C4-2B (cell line): ENCODE measurements around the gene KDELR3.

Experiments used
- H3K27ac ChIP-seq: fragments of 450-650 bp; 2 replicates; pipeline ENCODE4 v1.5.1; 2017
- CTCF ChIP-seq: fragments of 450-650 bp; conservative IDR thresholded peaks from 2 replicates; pipeline ENCODE4 v1.5.1; 2017; ENCODE audit warnings: mild to moderate bottlenecking
- ZFX ChIP-seq: fragments of 450-650 bp; IDR thresholded peaks from 2 replicates; pipeline ENCODE4 v1.6.1; 2017

The KDELR3 gene

GRCh38 chr22:38460426-38460840, 7.5 kb upstream of the KDELR3 start:
- TF ChIP-seq ZFX = no peak
- TF ChIP-seq CTCF = no peak
- H3K27ac ChIP-seq = no peak overlapping the region

DNA sequence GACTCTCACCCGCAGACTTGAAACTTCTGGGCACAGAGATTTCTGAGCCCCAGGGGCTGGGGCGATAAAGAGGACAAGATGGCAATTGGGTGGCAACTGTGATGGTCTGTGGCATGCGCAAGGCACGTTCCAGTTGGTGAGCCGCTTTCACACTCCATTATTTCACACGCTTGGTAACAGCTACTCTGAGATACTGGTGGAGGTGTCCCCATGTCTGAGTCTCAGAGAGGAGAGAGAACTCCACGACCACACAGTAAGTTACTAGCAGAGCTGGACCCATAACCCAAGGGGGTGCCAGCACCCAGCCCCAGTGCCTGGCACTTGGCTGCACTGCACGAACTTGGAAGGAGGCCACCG, 6.9 kb upstream of the KDELR3 start:
- H3K27ac ChIP-seq = no peak overlapping the region
- TF ChIP-seq ZFX (no peak), CTCF (no peak)

- TF ChIP-seq CTCF = no peak
- TF ChIP-seq ZFX = no peak
- no peak overlapping the region for H3K27ac ChIP-seq
Measured at GRCh38 chr22:38461414-38462081, 6.3 kb upstream of the KDELR3 start.

- no peak overlapping the region for H3K27ac ChIP-seq
- TF ChIP-seq ZFX (no peak), CTCF (no peak)
Measured at GRCh38 chr22:38462960-38463784, 4.7 kb upstream of the KDELR3 start.

DNA sequence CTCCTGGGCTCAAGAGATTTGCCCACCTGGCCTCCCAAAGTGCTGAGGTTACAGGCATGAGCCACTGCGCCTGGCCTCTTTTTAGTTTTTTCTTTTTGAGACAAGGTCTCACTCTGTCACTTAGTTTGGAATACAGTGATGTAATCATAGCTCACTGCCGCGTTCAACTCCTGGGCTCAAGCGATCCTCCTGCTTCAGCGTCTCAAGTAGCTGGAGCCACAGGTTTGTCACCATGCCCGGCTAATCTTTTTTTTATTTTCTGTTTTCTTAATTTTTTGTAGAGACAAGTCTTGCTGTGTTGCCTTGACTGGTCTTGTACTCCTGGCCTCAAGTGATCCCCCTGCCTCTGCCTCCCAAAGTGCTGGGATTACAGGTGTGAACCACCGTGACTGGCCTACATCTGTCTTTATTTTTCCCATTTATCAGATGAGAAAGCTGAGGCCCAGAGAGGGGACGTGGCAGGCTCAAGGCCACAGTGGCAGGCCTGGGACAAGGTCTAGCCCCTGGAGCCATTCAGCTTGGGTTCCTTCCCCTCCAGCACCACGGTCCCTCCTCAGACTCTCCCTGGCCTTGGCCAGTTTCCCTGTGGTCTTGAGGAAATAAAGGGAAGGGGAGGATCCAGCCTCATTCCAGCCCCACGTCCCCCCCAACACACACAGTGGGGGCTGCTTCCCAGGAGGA, 2.8 kb upstream of the KDELR3 start:
- TF ChIP-seq CTCF = no peak
- no peak for TF ChIP-seq ZFX
- no peak overlapping the region for H3K27ac ChIP-seq

- TF ChIP-seq CTCF (no peak), ZFX (no peak)
Measured at GRCh38 chr22:38465673-38466490, 2.0 kb upstream of the KDELR3 start.

More at GRCh38 chr22:38465673-38466490, 2.0 kb upstream of the KDELR3 start:
- no peak overlapping the region for H3K27ac ChIP-seq
